GM21515 (cell line): Measurements from ENCODE around the gene SYNM.
"Not testable (repeated sequence)": the region's sequence is repeated elsewhere in the genome, so short reads cannot be mapped to it uniquely, and the experiment has no call there.

ENCODE experiments used
- ATAC-seq: cut with Tn5 transposase; IDR thresholded peaks from one replicate; pipeline ENCODE4 v1.9.1; 2021; ENCODE audit not compliant: unreplicated experiment

SYNM gene

GRCh38 chr15:99103279-99103678 lies 1.6 kb upstream of the SYNM start:
- ATAC-seq = no peak

DNA sequence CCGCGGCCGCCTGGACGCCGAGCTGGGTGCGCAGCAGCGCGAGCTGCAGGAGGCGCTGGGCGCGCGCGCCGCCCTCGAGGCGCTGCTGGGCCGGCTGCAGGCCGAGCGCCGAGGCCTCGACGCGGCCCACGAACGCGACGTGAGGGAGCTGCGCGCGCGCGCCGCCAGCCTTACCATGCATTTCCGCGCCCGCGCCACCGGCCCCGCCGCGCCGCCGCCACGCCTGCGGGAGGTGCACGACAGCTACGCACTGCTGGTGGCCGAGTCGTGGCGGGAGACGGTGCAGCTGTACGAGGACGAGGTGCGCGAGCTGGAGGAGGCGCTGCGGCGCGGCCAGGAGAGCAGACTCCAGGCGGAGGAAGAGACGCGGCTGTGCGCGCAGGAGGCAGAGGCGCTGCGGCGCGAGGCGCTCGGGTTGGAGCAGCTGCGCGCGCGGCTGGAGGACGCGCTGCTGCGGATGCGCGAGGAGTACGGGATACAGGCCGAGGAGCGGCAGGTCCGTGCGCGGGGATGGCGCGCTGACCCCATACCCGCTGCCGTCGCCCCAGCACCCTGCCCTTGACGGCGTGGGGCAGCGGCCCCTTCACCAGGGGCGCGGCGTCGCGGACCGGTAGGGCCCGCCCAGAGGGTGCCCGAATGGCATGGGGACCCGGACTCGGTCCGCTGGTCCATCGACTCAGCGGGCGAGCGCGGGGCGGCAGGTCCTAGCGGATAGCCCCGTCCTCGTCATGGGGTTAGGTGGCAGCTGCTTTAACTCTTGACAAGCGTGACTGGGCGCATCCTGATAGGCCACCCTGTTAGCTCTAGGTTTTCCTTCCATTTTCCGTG lies 848 bp downstream of the SYNM start:
- peak; percentile 27 for ATAC-seq

GRCh38 chr15:99106417-99107220 lies 1.7 kb downstream of the SYNM start:
- no peak for ATAC-seq

DNA sequence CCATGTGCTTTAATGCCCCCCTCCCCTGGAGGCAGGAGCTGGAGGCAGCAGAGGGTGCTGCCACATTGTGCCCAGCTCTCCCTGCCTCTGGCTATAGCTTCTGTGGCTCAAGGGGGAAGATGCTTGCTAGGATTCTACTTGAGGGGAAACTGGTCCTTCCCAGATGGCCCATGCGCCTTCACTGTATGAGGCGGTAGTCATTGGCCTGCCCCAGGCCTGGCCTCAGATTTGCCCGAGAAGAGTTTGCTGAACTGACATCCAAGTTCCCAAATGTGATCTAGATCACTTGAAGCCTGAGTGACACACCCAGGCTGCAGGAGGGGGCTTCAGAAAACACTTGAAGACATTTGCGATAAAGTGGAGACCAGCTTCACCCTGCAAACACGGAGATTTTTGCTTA lies 4.1 kb downstream of the SYNM start:
- no peak for ATAC-seq

- no peak for ATAC-seq
Measured at GRCh38 chr15:99109555-99110021, 4.7 kb downstream of the SYNM start.

DNA sequence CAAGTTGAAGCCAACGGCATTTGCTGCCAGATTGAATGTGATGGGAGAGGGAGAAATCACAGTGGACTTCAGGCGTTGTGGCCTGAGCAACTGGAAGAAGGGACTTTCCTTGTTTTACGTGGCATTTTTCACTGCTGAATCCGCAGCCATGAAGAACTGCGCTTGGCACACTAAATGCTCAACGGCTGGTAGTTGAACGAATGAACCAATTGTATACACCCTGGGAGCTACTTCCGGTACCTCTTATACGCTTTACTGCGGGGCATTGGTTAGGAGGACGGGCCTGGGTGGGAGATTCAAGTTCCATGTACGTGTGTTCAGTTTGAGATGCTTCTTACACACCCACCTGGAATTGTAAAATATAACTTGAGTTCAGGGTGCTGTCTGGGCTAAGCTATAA lies 5.2 kb downstream of the SYNM start:
- no peak for ATAC-seq

- no peak for ATAC-seq
Measured at GRCh38 chr15:99110581-99111320, 5.9 kb downstream of the SYNM start.

- not testable (repeated sequence) for ATAC-seq
Measured at GRCh38 chr15:99111641-99112040, 6.8 kb downstream of the SYNM start.

DNA sequence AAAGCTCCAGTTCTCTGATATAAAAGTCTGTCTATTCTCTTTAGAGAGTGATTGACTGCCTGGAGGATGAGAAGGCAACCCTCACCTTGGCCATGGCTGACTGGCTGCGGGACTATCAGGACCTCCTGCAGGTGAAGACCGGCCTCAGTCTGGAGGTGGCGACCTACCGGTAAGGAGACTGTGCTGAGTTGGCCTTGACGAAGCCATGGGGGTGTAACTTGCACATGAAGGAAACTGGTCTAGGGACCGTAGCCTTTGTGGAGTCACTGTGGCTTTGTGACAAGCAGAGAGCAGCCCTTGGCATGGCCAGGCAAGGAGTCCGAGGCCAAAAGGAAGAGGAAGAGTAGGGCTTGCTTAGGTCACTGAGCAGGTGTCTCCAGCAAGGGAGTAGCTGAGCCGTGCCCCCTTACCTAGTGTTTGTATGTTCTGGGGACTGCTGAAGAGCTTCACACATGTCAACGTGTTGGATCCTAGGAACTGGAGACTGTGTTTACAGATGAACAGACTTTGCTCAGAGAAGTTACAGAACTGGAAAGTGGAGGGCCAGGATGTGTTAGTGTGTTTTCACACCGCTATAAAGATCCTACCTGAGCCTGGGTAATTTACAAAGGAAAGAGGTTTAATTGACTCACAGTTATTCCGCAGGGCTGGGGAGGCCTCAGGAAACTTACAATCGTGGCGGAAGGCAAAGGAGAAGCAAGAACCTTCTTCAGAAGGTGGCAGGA lies 8.8 kb downstream of the SYNM start:
- ATAC-seq = no peak

DNA sequence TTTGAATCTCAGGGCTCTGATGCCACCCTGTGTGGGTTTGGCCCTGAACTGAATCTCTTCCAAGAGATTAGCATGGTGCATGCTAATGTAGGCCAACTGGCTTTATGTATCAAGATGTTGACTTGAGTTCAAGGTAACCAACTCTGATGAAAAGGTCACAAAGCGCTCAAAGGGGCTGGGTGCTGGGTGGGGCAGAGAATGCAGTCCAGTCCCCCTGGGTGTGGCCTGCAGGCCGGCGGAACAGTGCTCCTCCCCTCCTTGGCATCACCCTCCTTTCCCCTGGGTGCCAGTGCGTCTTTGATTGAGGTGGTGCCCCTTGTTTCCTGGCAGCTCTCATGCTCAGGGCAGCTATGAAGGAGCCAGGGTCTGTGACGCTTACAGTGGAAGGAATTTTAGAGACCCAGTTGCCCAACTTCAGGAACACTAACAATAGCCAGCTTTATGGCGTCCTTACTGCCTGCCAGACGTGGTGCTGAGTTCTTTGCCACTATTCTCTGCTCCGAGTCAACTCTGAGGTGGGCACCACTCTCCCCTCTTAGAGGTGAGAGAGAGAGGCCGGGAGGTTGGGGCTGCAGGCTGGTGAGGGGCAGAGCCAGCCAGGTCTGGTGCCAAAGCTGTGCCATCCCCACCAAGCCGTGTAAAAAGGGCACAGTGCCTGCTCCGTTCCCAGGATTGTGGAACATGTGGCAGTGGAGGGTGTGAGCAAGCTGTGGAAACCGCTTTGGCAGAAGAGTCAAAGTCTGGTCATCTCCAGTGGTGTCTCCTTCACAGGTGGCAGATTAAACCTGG lies 9.8 kb downstream of the SYNM start:
- no peak for ATAC-seq

- ATAC-seq = no peak
Measured at GRCh38 chr15:99115300-99116215, 10.7 kb downstream of the SYNM start.

- ATAC-seq = no peak
Measured at GRCh38 chr15:99117111-99117510, 12.2 kb downstream of the SYNM start.

DNA sequence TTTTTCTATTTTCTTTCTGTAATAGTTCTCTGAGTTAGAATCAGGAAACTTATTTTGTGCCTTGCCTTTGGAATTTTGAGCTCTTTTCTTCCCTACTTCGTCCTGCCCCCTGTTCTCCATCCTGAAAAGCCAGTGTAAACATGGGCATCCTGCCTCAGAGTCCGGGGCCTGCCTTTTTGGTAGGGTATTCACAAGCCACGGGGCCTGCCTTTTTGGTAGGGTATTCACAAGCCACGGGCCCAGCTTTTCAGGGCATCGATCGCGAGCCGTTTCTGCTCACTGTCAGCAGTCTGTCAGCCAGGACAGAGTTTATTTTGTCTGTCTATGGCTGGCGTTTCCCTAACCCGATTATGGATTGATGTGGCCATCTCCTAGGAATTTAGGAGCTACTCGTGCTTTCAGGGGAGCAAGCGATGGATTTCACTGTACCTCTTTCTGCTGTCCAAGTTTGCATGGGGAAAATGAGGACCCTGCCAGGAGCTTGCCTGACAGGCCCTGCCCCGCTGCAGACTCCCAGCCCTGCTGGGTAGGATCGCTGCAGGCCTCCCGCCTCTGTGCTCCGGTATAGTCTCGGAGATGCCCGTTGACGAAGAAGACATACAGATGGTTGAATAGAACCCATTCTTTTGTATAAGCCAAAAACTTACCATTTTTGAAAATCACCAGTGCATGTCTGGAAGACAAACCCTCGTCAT lies 12.8 kb downstream of the SYNM start:
- no peak for ATAC-seq

GRCh38 chr15:99118258-99118632 lies 13.4 kb downstream of the SYNM start:
- no peak for ATAC-seq

- ATAC-seq = no peak
Measured at GRCh38 chr15:99118801-99119546, 14.1 kb downstream of the SYNM start.

- ATAC-seq = no peak
Measured at GRCh38 chr15:99120050-99120777, 15.3 kb downstream of the SYNM start.

DNA sequence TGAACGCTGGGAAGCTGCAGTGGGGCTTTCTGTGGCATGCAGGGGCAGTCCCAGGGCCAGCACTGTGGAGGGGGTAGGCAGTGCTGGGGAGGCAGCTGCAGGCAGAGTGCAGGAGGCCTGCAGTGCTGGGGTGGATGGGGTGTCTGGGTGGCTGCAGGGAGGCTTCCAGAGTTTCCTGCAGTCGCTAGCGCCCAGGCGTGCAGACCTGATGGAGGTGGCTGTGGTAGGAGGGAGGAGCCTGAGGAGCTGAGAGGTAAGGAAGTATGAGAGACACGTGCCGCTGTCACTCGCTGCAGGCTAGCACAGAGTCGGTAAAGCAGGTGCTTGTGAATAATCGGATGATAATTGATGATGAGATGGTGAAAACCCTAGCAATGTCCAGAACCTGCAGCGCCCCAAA lies 16.3 kb downstream of the SYNM start:
- ATAC-seq = no peak
